Ectodermal cell (in vitro differentiated cells): Measurements from ENCODE around the gene CCDC87.
A peak's percentile ranks its signal among the peaks of the same experiment; 100 is the strongest.
"Not testable (repeated sequence)": the region's sequence is repeated elsewhere in the genome, so short reads cannot be mapped to it uniquely, and the experiment has no call there.

Experiments used
- H3K27ac ChIP-seq: 2 replicates; pipeline ENCODE4 v1.7.0; 2013; ENCODE audit warnings: mild to moderate bottlenecking, low read depth, low read length; ENCODE audit not compliant: insufficient read depth, poor library complexity, severe bottlenecking
- H3K27me3 ChIP-seq: 2 replicates; pipeline ENCODE4 v1.7.0; 2013; ENCODE audit warnings: mild to moderate bottlenecking, low read length; ENCODE audit not compliant: insufficient read depth, control insufficient read depth, poor library complexity, severe bottlenecking
- H3K36me3 ChIP-seq: one replicate; pipeline ENCODE4 v1.7.0; 2013; ENCODE audit warnings: low read length; ENCODE audit not compliant: control insufficient read depth, insufficient read depth
- H3K4me1 ChIP-seq: one replicate; pipeline ENCODE4 v1.7.0; 2013; ENCODE audit warnings: low read length; ENCODE audit not compliant: control insufficient read depth, insufficient read depth
- H3K4me3 ChIP-seq: 2 replicates; pipeline ENCODE4 v1.7.0; 2013; ENCODE audit warnings: low read depth, low read length, control low read depth; ENCODE audit not compliant: insufficient read depth
- H3K9me3 ChIP-seq: 2 replicates; pipeline ENCODE4 v1.7.0; 2013; ENCODE audit warnings: mild to moderate bottlenecking, low read length, moderate library complexity; ENCODE audit not compliant: control insufficient read depth
- WGBS, 2 experiments: methylation state at CpG; one replicate each; pipeline ENCODE4 v1.1.7; 2013; ENCODE audit warnings: missing lambda C conversion rate in 2 of 2; 5-methylcytosine and 5-hydroxymethylcytosine counted together

Gene CCDC87

DNA sequence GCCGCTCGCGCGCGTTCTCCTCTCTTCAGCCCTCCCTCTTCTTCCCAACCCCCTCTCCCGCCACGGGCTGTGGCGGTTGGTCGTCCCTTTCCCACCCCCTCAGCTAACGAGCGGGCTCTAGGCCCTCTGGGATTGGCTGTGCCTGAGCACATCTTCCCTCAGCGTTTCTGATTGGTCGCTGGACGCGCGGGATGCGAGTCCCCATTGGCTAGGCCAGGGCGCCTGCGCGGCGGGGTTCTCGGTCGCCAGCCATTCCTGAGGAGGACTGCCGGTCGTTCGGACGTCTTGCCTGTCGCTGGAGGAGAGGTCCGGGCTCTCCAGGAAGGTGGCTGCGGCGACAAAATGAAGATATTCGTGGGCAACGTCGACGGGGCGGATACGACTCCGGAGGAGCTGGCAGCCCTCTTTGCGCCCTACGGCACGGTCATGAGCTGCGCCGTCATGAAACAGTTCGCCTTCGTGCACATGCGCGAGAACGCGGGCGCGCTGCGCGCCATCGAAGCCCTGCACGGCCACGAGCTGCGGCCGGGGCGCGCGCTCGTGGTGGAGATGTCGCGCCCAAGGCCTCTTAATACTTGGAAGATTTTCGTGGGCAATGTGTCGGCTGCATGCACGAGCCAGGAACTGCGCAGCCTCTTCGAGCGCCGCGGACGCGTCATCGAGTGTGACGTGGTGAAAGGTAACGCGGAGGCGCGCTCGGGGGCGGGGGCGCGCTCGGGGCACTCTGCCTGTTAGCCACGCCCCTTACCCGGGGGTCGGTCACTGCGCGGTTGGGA is 23.7 kb upstream of the CCDC87 start, which contains the start of gene RBM14:
Gene RBM14 (plus strand): TSS at position 252 of the 776 bp plus-strand sequence. CDS start 91 bp downstream, at position 343.
- H3K4me3 ChIP-seq = peak within 1 kb of the TSS; percentile 77
- H3K9me3 ChIP-seq = no peaks in the 10 kb centered on the region
- peaks cover 13% of the 10 kb centered on the region for H3K36me3 ChIP-seq
- peak within 1 kb of the TSS; percentile 92 for H3K27ac ChIP-seq
- 0% methylated on average over 90 of the region's 90 CpGs for WGBS, 2 experiments
- H3K27me3 ChIP-seq = no peaks in the 10 kb centered on the region
- peaks cover 19% of the 10 kb centered on the region for H3K4me1 ChIP-seq

DNA sequence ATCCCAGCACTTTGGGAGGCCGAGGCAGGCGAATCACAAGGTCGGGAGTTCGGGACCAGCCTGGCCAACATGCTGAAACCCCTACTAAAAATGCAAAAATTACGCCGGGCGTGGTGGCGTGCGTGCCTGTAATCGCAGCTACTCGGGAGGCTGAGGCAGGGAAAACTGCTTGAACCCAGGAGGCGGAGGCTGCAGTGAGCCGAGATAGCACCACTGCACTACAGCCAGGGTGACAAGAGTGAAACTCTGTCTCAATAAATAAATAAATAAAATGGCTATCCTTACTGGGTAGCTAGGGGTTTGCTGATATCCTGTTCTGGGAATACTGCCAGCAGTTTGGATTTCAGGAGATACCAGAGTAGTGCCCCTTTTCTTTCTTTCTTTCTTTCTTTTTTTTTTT is 21.2 kb upstream of the CCDC87 start:
- 91 to 94% methylated on average over 13 of the region's 13 CpGs for WGBS, 2 experiments
- peaks cover 10% of the 10 kb centered on the region for H3K36me3 ChIP-seq
- H3K27me3 ChIP-seq = no peaks in the 10 kb centered on the region
- no peak overlapping the region for H3K4me3 ChIP-seq
- H3K4me1 ChIP-seq = peaks cover 10% of the 10 kb centered on the region
- no peaks in the 10 kb centered on the region for H3K9me3 ChIP-seq
- H3K27ac ChIP-seq = no peak overlapping the region

DNA sequence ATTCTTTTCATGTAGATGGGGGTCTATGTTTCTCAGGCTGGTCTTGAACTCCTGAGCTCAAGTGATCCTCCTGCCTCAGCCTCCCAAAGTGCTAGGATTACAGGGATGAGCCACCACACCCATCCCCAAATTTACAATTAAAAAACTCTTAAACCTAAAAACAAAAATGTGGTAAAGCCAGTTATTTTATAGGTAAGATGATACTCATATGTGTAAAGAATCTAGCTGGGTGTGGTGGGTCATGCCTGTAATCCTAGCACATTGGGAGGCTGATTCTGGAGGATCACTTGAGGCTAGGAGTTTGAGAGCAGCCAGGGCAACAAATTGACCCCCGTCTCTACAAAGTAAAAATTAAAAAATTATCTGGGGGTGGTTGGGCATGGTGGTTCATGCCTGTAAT is 19.6 kb upstream of the CCDC87 start:
- Histone ChIP-seq H3K27ac (no peak overlapping the region), H3K4me1 (no peaks in the 10 kb centered on the region), H3K27me3 (no peaks in the 10 kb centered on the region), H3K36me3 (no peaks in the 10 kb centered on the region), H3K4me3 (no peak overlapping the region), H3K9me3 (no peaks in the 10 kb centered on the region)
- WGBS, 2 experiments = 75 to 89% methylated on average over 1 of the region's 1 CpG

DNA sequence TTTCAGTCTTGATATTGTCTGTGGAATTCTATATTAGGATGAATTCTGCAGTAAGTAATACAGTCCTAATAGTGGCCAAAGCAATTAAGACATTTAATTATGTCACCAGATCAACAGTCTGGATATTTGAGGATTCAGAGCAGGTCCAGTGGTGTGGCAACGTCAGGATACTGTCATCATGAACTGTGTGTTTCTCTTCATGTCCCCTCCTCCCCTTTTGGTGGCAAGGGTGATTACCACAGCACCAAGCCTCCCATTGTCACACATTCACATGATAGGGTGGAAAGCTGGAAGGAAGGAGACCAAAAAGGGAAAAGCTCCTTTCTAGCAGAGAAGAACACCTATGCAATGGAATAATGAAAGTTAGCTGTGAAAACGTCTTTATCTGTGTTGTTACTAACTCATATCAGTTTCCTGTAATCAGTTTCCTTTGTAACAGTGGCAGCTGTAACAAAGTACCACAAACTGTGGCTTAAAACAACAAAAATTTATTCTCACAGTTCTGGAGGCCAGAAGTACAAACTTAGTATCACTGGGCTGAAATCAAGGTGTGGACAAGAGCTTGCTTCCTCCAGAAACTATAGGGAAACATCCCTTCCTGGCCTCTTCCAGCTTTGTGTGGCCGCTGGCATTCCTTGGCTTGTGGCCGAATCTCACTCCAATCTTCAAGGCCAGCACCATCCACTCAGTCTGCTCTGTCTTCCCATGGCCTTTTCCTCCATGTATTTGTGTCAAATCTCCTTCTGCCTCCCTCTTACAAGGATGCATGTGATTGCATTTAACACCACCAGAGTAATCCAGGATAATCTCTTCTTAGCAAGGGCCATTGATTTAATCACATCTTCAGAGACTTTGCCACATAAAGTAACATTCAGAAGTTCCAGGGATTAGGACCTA is 17.1 kb upstream of the CCDC87 start:
- Histone ChIP-seq H3K27me3 (no peaks in the 10 kb centered on the region), H3K27ac (no peak overlapping the region), H3K4me3 (no peak overlapping the region), H3K36me3 (peaks cover 7% of the 10 kb centered on the region), H3K4me1 (no peaks in the 10 kb centered on the region), H3K9me3 (no peaks in the 10 kb centered on the region)
- WGBS, 2 experiments = 85 to 87% methylated on average over 4 of the region's 4 CpGs

DNA sequence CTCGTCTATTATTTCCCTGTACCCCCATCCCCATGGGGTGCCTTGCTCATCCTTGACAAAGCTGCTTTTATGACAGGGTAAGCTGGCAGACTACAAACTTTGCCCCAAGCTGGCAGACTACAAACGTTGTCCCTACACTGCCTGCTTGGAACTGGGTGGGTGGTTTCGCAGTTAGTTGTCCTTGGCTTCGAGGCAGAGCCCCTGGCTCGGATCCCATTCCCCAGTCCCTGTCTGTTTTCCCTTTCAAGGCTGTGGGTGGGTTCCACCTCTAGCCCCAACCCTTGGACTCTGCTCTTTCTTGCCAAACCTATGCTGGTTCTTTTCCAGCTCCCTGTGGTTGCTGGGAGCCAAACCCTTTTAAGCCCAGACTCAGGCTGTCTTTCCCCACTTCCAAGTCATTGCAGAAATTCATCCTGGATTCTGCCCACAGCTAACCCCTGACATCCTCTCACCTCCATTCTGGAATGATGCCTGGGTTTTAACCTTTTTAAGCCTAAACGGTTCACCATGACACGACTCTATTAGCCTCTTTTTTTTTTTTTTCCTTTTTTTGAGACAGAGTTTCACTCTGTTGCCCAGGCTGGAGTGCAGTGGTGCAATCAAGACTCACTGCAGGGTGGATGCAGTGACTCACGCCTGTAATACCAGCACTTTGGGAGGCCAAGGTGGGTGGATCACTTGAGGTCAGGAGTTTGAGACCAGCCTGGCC is 14.4 kb upstream of the CCDC87 start:
- Histone ChIP-seq H3K4me1 (no peaks in the 10 kb centered on the region), H3K4me3 (no peak overlapping the region), H3K27ac (no peak overlapping the region), H3K27me3 (no peaks in the 10 kb centered on the region), H3K9me3 (no peaks in the 10 kb centered on the region), H3K36me3 (peaks cover 12% of the 10 kb centered on the region)
- 88 to 93% methylated on average over 8 of the region's 8 CpGs for WGBS, 2 experiments

DNA sequence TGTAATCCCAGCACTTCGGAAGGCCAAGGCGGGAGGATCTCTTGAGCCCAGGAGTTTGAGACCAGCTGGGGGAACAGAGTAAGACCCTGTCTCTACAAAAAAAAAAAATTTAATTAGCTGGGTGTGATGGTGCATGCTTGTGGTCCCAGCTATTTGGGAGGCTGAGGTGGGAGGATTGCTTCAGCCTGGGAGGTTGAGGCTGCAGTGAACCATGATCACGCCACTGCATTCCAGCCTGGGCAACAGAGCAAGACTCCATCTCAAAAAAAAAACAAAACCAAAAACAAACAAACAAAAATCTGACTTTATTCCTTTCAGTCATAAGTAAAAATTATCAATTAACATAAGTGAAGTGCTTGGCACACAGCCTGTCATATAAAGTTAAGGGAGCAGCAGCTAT is 13.7 kb upstream of the CCDC87 start:
- not testable (repeated sequence) for H3K4me3 ChIP-seq, H3K4me1 ChIP-seq, H3K27me3 ChIP-seq, H3K9me3 ChIP-seq, H3K27ac ChIP-seq
- peaks cover 12% of the 10 kb centered on the region for H3K36me3 ChIP-seq
- 84 to 96% methylated on average over 3 of the region's 3 CpGs for WGBS, 2 experiments

DNA sequence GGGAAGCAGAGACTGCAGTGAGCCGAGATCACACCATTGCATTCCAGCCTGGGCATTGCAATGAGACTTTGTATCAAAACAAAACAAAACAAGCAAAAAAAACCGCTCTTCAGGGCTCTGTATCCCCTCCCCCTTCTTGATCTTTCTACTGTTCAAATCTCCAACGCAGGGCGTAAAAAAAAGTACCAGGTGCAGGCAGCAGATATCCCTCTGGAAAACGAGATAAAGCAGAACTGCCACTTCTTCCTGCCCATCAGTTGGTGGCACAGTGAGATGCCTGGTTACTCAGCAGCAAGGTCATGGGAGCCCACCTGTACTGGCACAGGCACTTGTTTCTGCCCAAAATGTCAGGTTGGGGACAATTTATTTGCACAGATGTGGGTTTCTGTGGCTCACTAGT is 11.3 kb upstream of the CCDC87 start:
- 93 to 95% methylated on average over 5 of the region's 5 CpGs for WGBS, 2 experiments
- Histone ChIP-seq H3K27ac (no peak overlapping the region), H3K36me3 (peaks cover 18% of the 10 kb centered on the region), H3K9me3 (no peaks in the 10 kb centered on the region), H3K4me3 (no peak overlapping the region), H3K4me1 (no peaks in the 10 kb centered on the region), H3K27me3 (no peaks in the 10 kb centered on the region)

DNA sequence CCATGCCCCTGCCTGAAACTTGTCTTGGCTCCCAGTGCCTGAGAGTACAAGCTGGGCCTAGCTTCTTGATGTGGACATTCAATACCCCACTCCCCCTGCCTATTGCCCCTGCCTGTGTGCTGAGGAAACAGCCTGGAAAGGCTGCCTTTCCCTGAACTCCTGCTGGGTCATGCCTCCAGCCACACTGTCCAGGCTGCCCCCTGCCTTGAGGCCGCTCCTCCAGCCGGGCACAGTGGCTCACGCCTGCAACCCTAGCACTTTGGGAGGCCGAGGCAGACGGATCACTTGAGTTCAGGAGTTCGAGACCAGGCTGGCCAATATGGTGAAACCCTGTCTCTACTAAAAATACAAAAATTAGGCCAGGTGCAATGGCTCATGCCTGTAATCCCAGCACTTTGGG is 10.2 kb upstream of the CCDC87 start:
- no peak overlapping the region for H3K27ac ChIP-seq
- 86 to 90% methylated on average over 6 of the region's 6 CpGs for WGBS, 2 experiments
- no peak overlapping the region for H3K4me3 ChIP-seq
- H3K4me1 ChIP-seq = no peaks in the 10 kb centered on the region
- no peaks in the 10 kb centered on the region for H3K9me3 ChIP-seq
- H3K27me3 ChIP-seq = no peaks in the 10 kb centered on the region
- peaks cover 18% of the 10 kb centered on the region for H3K36me3 ChIP-seq

DNA sequence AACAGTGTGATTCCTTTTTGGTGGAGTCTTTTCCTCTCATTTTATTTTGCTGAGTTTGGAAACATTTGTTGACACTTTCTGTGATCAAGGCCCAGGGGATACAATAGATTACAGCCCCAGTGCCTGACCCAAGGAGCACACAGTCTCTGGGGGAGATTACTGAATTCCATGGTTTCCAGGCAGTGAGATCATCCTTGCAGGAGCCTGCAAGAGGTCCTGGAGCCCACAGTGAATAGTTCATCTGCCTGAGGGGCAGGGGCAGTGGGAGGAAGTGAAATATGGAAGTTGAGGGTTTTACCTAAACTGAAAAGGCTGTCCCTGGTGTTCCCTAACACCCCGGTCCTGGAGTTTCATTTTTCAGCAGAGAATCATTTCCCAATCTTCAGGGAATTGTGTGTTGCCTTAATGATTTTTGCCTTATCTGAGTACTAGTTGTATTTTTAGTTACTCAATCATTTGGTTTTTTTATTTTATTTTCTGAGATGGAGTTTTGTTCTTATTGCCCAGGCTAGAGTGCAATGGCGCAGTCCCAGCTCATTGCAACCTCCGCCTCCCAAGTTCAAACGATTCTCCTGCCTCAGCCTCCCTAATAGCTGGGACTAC is 7.9 kb upstream of the CCDC87 start:
- WGBS, 2 experiments = 95 to 98% methylated on average over 4 of the region's 4 CpGs
- no peaks in the 10 kb centered on the region for H3K9me3 ChIP-seq
- H3K27ac ChIP-seq = no peak overlapping the region
- H3K36me3 ChIP-seq = peaks cover 15% of the 10 kb centered on the region
- no peaks in the 10 kb centered on the region for H3K27me3 ChIP-seq
- H3K4me3 ChIP-seq = no peak overlapping the region
- H3K4me1 ChIP-seq = no peaks in the 10 kb centered on the region
